Posterior cingulate gyrus (tissue), 11 donors: Measurements from ENCODE around the gene SRC.

ENCODE experiments used
- DNase-seq, 10 donors: peaks; one replicate each; pipeline versions ENCODE4 v3.0.0 to v3.0.0-alpha.2; 2020 to 2021; ENCODE audit warnings: mixed read lengths in 3 of 10
- intact Hi-C: fragments of 100-400 bp; cut with DNase I; formaldehyde crosslinking; loops from one replicate; pipeline ENCODE4 v1.15.1; 2023

SRC gene

DNA sequence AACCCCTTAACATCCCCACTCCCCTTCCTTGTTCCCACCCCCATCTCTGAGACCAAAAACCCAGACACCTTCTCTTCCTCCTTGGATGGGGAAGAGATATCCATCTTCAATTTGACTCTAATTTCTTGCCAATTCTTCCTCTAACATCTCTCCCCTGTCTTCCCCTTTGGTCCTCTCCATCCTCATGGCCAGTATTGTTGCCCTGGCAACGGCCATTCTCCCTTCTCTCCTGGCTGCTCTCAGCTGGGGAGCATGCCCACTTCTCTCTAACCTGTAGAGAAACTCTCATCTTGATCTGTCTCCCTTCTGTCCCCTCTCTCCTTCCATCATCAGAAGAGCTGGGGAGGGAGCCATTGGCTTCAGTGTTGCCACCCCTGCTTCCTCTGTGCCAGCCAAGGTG, 86.7 kb downstream of the SRC start:
- peak in 1 of 10 donors; percentile 29 for DNase-seq
- intact Hi-C loops: no loop called here

GRCh38 chr20:37435607-37436006, 89.7 kb downstream of the SRC start:
- intact Hi-C loops: no loop called here
- peak in 1 of 10 donors; percentile 62 for DNase-seq

GRCh38 chr20:37436527-37437186, 90.7 kb downstream of the SRC start:
- intact Hi-C loops: no loop called here

GRCh38 chr20:37437676-37438075, 91.7 kb downstream of the SRC start:
- DNase-seq: peak in 1 of 10 donors; percentile 27

More at GRCh38 chr20:37436527-37437186, 90.7 kb downstream of the SRC start:
- DNase-seq: peak in 1 of 10 donors; percentile 55

DNA sequence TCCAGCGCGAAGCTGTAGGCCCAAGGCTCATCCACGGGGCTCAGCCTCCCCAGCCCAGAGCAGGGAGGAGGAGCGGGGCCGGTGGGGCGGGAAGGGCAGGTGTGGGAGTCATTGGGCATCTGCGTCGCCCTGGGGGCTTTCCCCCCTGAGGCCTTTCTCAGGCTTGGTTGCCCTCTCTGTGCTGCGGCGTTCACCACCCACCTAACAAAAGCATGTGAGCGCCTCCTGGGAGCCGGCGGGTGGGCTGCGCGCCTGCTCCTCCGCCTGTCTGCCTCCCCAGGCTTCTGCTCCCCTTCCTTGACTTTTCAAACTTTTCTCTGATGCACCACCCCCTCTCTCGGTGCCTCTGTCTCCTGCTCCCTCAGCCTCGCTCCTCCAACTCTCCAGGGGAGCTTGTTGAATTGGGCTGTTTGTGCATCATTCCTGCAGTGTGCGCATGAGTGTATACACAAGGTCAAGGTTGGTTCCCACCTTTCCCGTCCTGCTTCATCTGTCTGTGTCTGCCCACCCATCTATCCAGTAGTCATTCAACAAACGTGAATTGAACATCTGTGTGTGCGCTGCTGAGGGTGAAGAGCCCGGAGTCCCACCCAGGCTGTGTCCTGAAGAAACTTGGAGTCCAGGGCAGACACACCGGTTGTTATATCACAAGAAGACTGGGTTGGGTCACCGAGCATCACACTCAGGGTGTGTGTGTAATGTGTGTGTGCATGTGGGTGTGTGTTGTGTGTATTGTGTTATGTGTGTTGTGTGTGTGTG, 92.7 kb downstream of the SRC start:
- intact Hi-C loops: no loop called here
- peak in 1 of 10 donors; percentile 55 for DNase-seq

More at GRCh38 chr20:37437676-37438075, 91.7 kb downstream of the SRC start:
- intact Hi-C loops: no loop called here

- peak in 1 of 10 donors; percentile 73 for DNase-seq
- intact Hi-C loops: no loop called here
Observed at GRCh38 chr20:37439223-37439933, 93.4 kb downstream of the SRC start.

DNA sequence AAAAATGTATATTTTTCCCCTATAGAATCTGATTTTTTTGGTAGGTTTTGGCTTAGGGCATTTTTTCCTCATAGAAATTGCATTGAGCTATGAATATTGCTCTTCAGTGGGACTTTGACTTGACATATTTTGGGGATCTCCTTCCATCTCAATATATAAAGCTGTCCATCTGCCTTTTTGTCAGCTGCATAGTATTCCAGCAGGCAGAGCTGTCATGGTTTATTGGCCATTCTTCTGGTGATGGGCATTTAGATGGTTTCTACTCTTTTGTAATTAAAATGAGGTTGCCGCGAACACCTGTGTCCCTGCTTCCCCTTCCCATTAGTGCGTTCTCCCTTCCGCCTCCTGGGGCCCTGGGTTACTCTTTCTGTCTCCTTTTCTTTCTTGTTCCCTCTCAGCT, 95.1 kb downstream of the SRC start:
- intact Hi-C loops: no loop called here
- no peak for DNase-seq

GRCh38 chr20:37442547-37442946, 96.6 kb downstream of the SRC start:
- intact Hi-C loops: no loop called here
- DNase-seq: peak in 1 of 10 donors; percentile 2

DNA sequence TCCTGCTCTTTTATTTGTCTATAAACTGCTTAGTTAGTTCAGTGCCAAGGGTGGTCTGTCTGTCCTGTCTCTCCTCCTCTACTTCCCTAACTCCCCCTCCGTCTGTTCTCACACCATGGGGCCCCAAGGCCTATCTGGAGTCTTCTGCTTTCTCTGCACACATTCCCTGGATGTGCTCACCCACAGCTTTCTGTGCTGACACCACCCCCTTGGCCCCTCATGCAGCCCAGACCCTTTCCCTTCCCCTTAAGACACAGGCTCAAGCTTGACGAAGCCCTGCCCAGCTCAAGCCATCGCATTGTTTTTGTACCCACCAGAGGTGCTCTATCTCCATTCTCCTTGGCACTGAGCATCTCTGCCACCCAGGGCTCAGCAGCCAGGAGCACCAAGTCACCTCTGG, 97.0 kb downstream of the SRC start:
- no peak for DNase-seq
- intact Hi-C loops: no loop called here

DNA sequence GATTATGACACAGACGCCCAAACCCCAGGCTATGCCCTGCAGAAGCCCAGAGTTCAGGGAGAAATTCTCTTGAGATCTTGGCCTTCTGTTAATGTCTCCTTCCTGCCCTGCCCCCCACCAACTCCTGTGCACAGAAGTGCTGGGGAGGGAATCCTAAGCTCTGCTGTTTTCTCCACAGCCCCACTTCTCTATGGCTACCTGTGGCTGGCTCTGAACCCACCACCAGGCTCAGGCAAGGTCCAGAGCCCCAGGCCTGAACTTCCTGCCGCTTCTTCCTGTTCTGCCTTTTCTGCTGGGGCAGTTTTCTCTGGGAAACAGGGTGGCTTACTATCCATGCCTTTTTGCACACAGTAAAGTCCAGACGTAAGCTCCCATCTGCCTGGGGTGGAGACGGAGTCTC, 97.7 kb downstream of the SRC start:
- intact Hi-C loops: no loop called here
- peak in 1 of 10 donors; percentile 37 for DNase-seq

DNA sequence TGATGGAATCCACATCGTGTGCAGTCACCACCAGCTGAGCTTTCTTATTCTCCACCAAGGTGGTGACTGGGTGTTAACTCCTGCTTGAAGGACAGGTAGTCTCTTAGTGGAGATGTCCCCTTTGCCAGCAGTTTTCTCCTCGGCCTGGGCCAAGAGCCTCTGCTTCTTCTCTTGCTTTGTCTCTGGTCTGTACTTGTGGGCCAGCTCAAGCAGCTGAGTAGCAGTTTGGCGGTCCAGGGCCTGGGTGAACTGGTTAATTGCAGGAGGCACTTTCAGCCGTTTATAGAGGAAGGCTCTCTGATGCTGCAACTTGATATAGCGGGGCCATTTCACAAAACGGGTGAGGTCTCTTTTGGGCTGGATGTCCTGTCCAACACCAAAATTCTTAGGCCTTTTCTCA, 99.1 kb downstream of the SRC start:
- intact Hi-C loops: no loop called here
- DNase-seq: peak in 1 of 10 donors; percentile 56

DNA sequence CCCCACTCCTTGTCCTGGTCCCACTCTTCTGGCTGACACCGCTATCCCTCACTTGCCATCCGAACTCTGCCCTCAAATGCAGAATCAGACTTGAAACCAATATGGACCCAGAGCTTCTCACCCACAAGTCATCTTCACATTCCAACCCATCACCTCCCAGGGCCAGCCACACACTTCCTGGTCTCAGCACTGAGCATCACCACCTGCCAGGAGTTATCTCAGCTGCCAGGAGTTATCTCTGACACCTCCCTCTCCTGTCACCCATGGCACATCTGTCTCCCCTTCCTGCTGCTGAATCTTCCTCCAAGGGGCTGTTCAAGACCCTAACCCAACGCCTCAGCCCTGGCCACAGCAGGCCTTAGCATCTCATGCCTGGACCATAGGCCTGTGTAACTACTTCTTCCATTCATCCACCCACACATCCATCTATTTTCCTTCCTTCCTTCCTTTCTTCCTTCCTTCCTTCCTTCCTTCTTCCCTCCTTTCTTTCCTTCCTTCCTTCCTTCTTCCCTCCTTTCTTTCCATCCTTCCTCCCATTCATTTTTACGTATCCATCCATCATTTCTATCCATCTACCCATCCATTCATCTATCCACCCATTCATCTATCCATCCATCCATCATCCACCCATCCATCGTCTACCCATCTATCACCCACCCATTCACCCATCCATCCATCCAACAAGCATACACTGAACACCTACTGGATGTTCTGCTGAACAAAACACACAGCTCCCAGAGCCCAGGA, 100.5 kb downstream of the SRC start:
- DNase-seq: peak in 1 of 10 donors; percentile 43
- intact Hi-C loops: no loop called here

DNA sequence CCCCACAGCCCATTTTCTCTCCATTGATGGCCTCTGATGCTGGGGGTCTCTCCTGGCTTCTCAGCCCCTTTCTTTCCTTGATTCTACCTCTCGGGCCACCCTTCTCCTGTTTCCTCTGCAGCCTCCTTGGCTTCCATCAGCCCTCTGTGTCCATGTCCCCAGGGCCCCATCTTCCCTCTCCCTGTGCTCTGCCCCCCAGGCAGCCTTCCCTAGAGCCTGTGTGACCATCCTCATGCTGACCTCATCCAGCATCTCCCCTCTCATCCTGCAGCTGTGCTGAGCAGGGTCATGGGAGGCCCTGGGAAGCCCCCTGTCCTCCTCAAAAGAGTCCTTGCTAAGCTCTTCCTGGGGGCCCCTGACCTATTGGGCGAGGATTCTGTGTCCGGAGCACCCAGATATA, 101.7 kb downstream of the SRC start:
- peak in 1 of 10 donors; percentile 70 for DNase-seq

GRCh38 chr20:37449276-37449675, 103.3 kb downstream of the SRC start:
- intact Hi-C loops: no loop called here
- peak in 1 of 10 donors; percentile 77 for DNase-seq

More for the DNA sequence above, 101.7 kb downstream of the SRC start:
- intact Hi-C loops: no loop called here

GRCh38 chr20:37450344-37450743, 104.4 kb downstream of the SRC start:
- DNase-seq: no peak
- intact Hi-C loops: no loop called here

- no peak for DNase-seq
- intact Hi-C loops: no loop called here
Observed at GRCh38 chr20:37451616-37452015, 105.7 kb downstream of the SRC start.

- DNase-seq: peak in 1 of 10 donors; percentile 65
- intact Hi-C loops: no loop called here
Observed at GRCh38 chr20:37452236-37452635, 106.3 kb downstream of the SRC start.

GRCh38 chr20:37453288-37453687, 107.3 kb downstream of the SRC start:
- DNase-seq: peak in 1 of 10 donors; percentile 26
- intact Hi-C loops: no loop called here

DNA sequence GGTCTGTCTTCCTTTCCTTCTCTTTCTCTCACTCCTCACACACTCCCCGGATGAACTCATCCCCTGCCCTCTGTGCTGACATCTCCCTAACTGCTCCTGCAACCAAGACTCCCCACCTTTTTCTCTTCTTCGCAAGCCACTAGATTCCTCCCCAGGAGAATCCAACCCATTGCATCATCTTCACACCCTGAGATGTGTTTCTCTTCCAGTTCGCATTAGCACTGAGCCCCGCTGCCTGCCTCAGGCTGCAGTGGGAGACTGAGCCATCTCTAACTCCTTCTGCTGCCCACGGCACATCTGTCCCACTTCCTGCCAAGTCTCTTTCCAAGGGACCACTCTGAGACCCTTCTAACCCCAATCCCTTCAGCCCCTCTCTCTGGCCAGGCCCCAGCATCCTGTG, 107.9 kb downstream of the SRC start:
- intact Hi-C loops: no loop called here
- DNase-seq: peak in 2 of 10 donors; percentile 12 to 55

DNA sequence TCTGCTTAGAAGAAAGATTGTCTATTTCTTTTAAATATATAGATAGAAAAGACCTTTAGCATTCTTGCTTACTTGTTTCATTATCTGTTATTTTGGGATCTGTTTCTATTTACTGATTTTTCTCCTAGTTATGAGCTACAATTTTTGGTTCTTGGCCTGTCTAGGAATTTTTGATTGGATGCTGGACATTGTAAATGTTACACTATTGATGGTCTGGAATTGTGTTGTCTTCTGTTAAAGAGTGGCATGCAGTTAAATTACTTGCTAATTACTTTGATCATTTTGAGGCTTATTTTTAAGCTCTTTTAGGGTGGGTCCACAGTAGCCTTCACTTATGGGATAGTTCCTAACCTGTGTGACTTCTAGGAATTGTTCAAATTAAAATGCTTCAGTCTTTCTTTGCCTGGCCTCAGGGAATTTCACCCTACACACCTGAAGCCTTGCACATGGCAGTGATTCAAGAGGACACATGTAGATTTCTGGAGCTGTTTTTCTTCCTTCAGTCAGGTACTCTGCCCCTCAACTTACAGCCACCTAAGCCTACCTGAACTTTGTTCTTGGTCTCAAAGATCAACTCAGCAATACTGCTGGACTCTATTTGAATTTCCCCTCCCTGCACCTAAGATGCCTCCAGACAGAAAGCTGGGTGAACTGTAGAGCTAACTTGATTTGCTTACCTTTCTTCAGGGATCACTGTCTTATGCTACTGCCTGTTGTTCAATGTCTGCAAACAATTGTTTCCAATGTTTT, 108.9 kb downstream of the SRC start:
- intact Hi-C loops: no loop called here
- DNase-seq: no peak
